GM13977 (cell line): ENCODE measurements around the gene RILPL1.
"Not testable (repeated sequence)": the region's sequence is repeated elsewhere in the genome, so short reads cannot be mapped to it uniquely, and the experiment has no call there.

ENCODE experiments used
- DNase-seq: peaks from one replicate; pipeline ENCODE4 v3.0.0; 2012; ENCODE audit warnings: low spot score
- CTCF ChIP-seq: IDR thresholded peaks from 2 replicates; pipeline ENCODE4 v1.5.1; 2012; ENCODE audit warnings: mild to moderate bottlenecking, control low read depth; ENCODE audit not compliant: insufficient read depth; ENCODE audit errors: extremely low read depth, missing control alignments
- in situ Hi-C: fragments of 300-500 bp; cut with MboI; formaldehyde crosslinking; loops from one replicate; pipeline ENCODE4 v1.12.0; 2022; ENCODE audit warnings: low sequenced_read_pairs, low pct_unique_long_range_greater_than_20kb, mixed read lengths, inconsistent platforms; ENCODE audit not compliant: unreplicated experiment

The RILPL1 gene

GRCh38 chr12:123468786-123469185, 64.7 kb downstream of the RILPL1 start:
- peak; percentile 51 for TF ChIP-seq CTCF
- in situ Hi-C loops, result no loop called here
- DNase-seq, result peak; percentile 66

GRCh38 chr12:123465084-123465483, 68.4 kb downstream of the RILPL1 start:
- in situ Hi-C loops, result no loop called here
- DNase-seq, result no peak
- no peak for TF ChIP-seq CTCF

- in situ Hi-C loops, DNase-seq: not testable (repeated sequence)
These were observed 70.3 kb downstream of the RILPL1 start for GRCh38 chr12:123463174-123463573.

- no peak for TF ChIP-seq CTCF
- in situ Hi-C loops, result no loop called here
- peak; percentile 78 for DNase-seq
These were observed 75.3 kb downstream of the RILPL1 start, which contains the start of gene SNRNP35 for GRCh38 chr12:123457980-123458779. Gene SNRNP35, plus strand, starts transcription at chr12:123458139. Its CDS starts 7,402 bp downstream, at chr12:123465541.

GRCh38 chr12:123453165-123453564, 80.4 kb downstream of the RILPL1 start:
- in situ Hi-C loops, result no loop called here
- DNase-seq, result no peak
- TF ChIP-seq CTCF, result no peak

- DNase-seq, in situ Hi-C loops: not testable (repeated sequence)
These were observed 81.3 kb downstream of the RILPL1 start for GRCh38 chr12:123452276-123452550.

GRCh38 chr12:123450636-123451035, 82.9 kb downstream of the RILPL1 start:
- no peak for TF ChIP-seq CTCF
- no peak for DNase-seq
- in situ Hi-C loops, result no loop called here

GRCh38 chr12:123449856-123450255, 83.7 kb downstream of the RILPL1 start:
- no peak for DNase-seq
- in situ Hi-C loops, result no loop called here
- TF ChIP-seq CTCF, result no peak
